Subcutaneous abdominal adipose tissue (tissue), 5 donors: Measurements from ENCODE around the gene FBXO38.

Experiments
- H3K27ac ChIP-seq: one replicate; pipeline ENCODE4 v1.7.0; 2013; ENCODE audit warnings: low read depth, mild to moderate bottlenecking, inconsistent platforms, low read length, moderate library complexity
- H3K27me3 ChIP-seq, 5 donors: one replicate each; pipeline ENCODE4 v1.7.0; 2013; ENCODE audit warnings: low read length in 5 of 5, inconsistent platforms in 1 of 5; ENCODE audit not compliant: control insufficient read depth in 5 of 5, insufficient read depth in 4 of 5
- H3K36me3 ChIP-seq, 5 donors: one replicate each; pipeline ENCODE4 v1.7.0; 2013; ENCODE audit warnings: low read length in 5 of 5; ENCODE audit not compliant: control insufficient read depth in 5 of 5, insufficient read depth in 5 of 5
- H3K4me1 ChIP-seq, 5 donors: one replicate each; pipeline ENCODE4 v1.7.0; 2013; ENCODE audit warnings: low read length in 5 of 5, mild to moderate bottlenecking in 3 of 5, moderate library complexity in 1 of 5; ENCODE audit not compliant: control insufficient read depth in 5 of 5, insufficient read depth in 5 of 5
- H3K4me3 ChIP-seq, 5 donors: one replicate each; pipeline ENCODE4 v1.7.0; 2013; ENCODE audit warnings: low read length in 5 of 5, low read depth in 1 of 5
- H3K9ac ChIP-seq, 5 donors: one replicate each; pipeline ENCODE4 v1.7.0; 2013; ENCODE audit warnings: low read length in 5 of 5, mild to moderate bottlenecking in 4 of 5, moderate library complexity in 3 of 5
- H3K9me3 ChIP-seq, 5 donors: one replicate each; pipeline ENCODE4 v1.7.0; 2013; ENCODE audit warnings: low read length in 5 of 5; ENCODE audit not compliant: control insufficient read depth in 5 of 5
- donor health status: healthy.
- donor health status: healthy.
- donor health status: healthy.
- donor health status: healthy.
- donor health status: healthy.

The FBXO38 gene

GRCh38 chr5:148416921-148417320 lies 33.2 kb downstream of the FBXO38 start:
- H3K36me3 ChIP-seq, result peaks cover 69 to 91% (median 75%) of the 10 kb centered on the region in 5 donors
- no peak overlapping the region for H3K27ac ChIP-seq

DNA sequence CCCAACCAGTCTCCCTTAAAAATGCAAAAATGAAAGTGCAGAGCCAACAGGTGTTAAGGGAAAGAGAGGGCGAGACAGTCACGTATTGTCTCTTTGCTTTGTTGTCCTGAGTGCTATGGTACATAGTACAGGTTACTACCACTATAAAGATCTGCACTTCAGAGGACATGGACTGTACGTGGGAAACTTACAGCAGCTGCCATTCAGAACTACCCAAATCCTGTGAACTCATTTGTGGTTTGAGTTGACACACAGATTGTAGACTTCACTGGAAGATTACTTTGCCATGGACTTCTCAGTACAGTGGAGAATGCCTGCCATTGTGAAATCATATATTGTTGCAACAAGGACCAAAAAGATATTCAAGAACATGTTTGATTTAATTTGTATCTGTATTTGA lies 34.8 kb downstream of the FBXO38 start:
- no peaks in the 10 kb centered on the region for H3K27me3 ChIP-seq
- H3K4me3 ChIP-seq, result no peak overlapping the region
- H3K9ac ChIP-seq, result no peak overlapping the region
- peaks cover 65 to 90% (median 77%) of the 10 kb centered on the region in 5 donors for H3K36me3 ChIP-seq
- H3K9me3 ChIP-seq, result no peaks in the 10 kb centered on the region
- no peaks in the 10 kb centered on the region for H3K4me1 ChIP-seq
- H3K27ac ChIP-seq, result no peak overlapping the region

More at GRCh38 chr5:148416921-148417320, 33.2 kb downstream of the FBXO38 start:
- Histone ChIP-seq H3K9ac (no peak overlapping the region), H3K4me3 (no peak overlapping the region), H3K27me3 (no peaks in the 10 kb centered on the region), H3K4me1 (no peaks in the 10 kb centered on the region), H3K9me3 (no peaks in the 10 kb centered on the region)

GRCh38 chr5:148421661-148422060 lies 37.9 kb downstream of the FBXO38 start:
- H3K9ac ChIP-seq, result no peak overlapping the region
- no peak overlapping the region for H3K27ac ChIP-seq
- no peaks in the 10 kb centered on the region for H3K27me3 ChIP-seq
- H3K9me3 ChIP-seq, result no peaks in the 10 kb centered on the region
- no peak overlapping the region for H3K4me3 ChIP-seq
- H3K4me1 ChIP-seq, result no peaks in the 10 kb centered on the region
- peaks cover 70 to 95% (median 79%) of the 10 kb centered on the region in 5 donors for H3K36me3 ChIP-seq

- no peak overlapping the region for H3K9ac ChIP-seq
- no peak overlapping the region for H3K4me3 ChIP-seq
- no peaks in the 10 kb centered on the region for H3K27me3 ChIP-seq
- H3K9me3 ChIP-seq, result no peaks in the 10 kb centered on the region
- no peaks in the 10 kb centered on the region for H3K4me1 ChIP-seq
- no peak overlapping the region for H3K27ac ChIP-seq
- peaks cover 61 to 71% (median 64%) of the 10 kb centered on the region in 5 donors for H3K36me3 ChIP-seq
Observed at GRCh38 chr5:148425808-148426207, 42.0 kb downstream of the FBXO38 start.

DNA sequence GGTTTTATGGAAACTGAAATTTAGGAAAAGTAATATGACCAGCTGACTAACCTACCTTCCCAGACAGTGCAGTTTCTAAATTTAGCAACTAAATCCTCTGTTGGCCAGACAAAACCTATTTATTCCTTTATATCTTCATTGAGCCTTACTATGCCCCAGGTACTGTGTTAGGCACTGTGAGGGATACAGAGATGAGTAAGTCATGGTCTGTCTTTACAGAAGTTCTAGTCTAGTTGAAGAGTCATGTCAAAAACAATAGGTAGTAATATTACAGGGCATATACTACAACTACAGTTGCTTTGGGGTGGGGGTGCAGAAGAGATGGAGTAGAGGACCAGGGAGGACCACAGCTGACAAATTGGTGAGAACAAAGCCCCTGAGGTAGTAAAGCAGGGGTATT lies 42.8 kb downstream of the FBXO38 start:
- Histone ChIP-seq H3K4me3 (no peak overlapping the region), H3K9ac (no peak overlapping the region), H3K36me3 (peaks cover 63 to 71% (median 67%) of the 10 kb centered on the region in 5 donors), H3K27ac (no peak overlapping the region), H3K4me1 (no peaks in the 10 kb centered on the region), H3K9me3 (no peaks in the 10 kb centered on the region), H3K27me3 (no peaks in the 10 kb centered on the region)

DNA sequence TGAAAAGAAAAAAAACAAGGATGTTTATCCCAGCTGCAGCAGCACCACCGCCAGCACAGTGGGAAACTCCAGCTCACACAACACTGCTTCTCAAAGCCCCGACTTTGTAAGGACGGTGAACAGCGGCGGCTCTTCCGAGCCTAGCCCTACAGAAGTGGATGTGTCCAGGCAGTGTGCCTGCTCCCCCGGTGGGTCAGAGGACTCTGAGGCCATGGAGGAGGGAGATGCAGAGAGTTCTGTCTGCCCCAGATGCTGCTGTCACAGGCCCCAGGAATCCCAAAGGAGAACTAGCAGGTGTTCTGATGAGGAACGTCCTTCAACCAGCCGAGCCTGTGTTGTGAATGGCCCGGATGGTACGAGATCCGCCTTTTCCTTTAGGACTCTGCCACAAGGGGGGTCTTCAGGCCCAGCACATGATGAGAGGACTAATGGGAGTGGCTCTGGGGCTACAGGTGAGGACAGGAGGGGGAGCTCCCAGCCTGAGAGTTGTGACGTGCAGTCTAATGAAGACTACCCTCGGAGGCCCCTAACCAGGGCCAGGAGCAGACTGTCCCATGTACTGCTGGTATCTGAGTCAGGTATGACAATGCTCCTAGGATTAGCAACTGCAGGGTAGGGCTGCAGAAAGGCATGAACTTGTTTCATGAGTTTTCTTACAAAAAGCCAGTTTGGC lies 43.7 kb downstream of the FBXO38 start:
- Histone ChIP-seq H3K36me3 (peaks cover 56 to 64% (median 61%) of the 10 kb centered on the region in 5 donors), H3K27me3 (no peaks in the 10 kb centered on the region), H3K9ac (no peak overlapping the region), H3K9me3 (no peaks in the 10 kb centered on the region), H3K27ac (no peak overlapping the region), H3K4me3 (no peak overlapping the region), H3K4me1 (no peaks in the 10 kb centered on the region)

DNA sequence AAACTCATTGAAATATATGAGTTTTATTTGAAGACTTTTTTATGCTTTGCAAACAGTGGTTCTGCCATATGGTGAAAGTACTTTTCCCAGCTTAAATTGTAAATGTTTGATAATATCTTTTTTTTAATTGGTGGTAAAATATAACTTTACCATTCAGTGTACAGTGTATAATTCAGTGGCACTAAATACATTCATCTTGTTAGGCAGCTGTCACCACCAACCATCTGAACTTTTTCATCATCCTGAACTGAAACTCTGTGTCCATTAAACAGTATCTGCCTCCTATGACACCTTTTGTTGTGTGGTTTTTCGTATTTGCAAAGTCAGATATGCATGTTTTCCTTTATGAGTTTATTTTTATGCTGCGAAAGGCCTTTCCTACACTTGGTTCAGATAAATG lies 45.1 kb downstream of the FBXO38 start:
- Histone ChIP-seq H3K9ac (no peak overlapping the region), H3K36me3 (peaks cover 53 to 65% (median 59%) of the 10 kb centered on the region in 5 donors), H3K4me3 (no peak overlapping the region), H3K9me3 (no peaks in the 10 kb centered on the region), H3K4me1 (no peaks in the 10 kb centered on the region), H3K27me3 (no peaks in the 10 kb centered on the region), H3K27ac (no peak overlapping the region)

- H3K36me3 ChIP-seq, result peaks cover 32 to 57% (median 46%) of the 10 kb centered on the region in 5 donors
Observed at GRCh38 chr5:148433826-148434225, 50.1 kb downstream of the FBXO38 start.

GRCh38 chr5:148436029-148436428 lies 52.3 kb downstream of the FBXO38 start:
- no peak overlapping the region for H3K4me3 ChIP-seq
- peaks cover 52 to 77% (median 66%) of the 10 kb centered on the region in 5 donors for H3K36me3 ChIP-seq
- no peak overlapping the region for H3K9ac ChIP-seq
- no peak overlapping the region for H3K27ac ChIP-seq
- H3K4me1 ChIP-seq, result peaks cover 0 to 13% (median 0%) of the 10 kb centered on the region in 5 donors
- no peaks in the 10 kb centered on the region for H3K9me3 ChIP-seq
- no peaks in the 10 kb centered on the region for H3K27me3 ChIP-seq

More at GRCh38 chr5:148433826-148434225, 50.1 kb downstream of the FBXO38 start:
- Histone ChIP-seq H3K27me3 (no peaks in the 10 kb centered on the region), H3K9ac (no peak overlapping the region), H3K4me1 (peaks cover 0 to 8% (median 0%) of the 10 kb centered on the region in 5 donors), H3K4me3 (no peak overlapping the region), H3K27ac (no peak overlapping the region), H3K9me3 (no peaks in the 10 kb centered on the region)

DNA sequence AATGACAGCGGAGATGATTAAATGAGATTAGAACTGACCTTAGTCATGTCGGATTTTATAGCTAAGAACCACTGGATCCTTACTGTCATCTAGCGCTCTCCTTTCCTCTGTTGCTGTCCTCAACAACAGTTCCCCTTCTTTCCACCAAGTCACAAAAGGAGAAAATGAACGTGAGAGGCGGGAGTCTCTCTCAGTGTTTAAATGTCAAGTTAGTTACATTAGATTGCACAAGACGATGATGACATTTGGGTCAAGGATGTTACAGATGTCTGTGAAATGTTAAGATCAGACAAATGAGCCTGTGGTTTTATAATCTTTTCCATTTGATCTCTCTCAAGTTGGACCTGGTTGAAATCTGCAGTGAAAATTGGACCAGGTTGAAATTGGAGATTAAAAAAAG lies 53.5 kb downstream of the FBXO38 start:
- Histone ChIP-seq H3K4me3 (no peak overlapping the region), H3K27ac (no peak overlapping the region), H3K9me3 (no peaks in the 10 kb centered on the region), H3K36me3 (peaks cover 58 to 83% (median 73%) of the 10 kb centered on the region in 5 donors), H3K27me3 (no peaks in the 10 kb centered on the region), H3K4me1 (peaks cover 0 to 13% (median 0%) of the 10 kb centered on the region in 5 donors), H3K9ac (no peak overlapping the region)
